GM12891 (cell line): ENCODE data around the gene CABCOCO1.

Experiments used
- PAX5 ChIP-seq: IDR thresholded peaks from 2 replicates; pipeline ENCODE4 v1.6.1; 2011; ENCODE audit warnings: low read length, moderate library complexity, mild to moderate bottlenecking; ENCODE audit not compliant: insufficient read depth, severe bottlenecking
- POLR2A ChIP-seq: IDR thresholded peaks from 2 replicates; pipeline ENCODE4 v1.6.1; 2011; ENCODE audit warnings: low read depth, low read length, control low read depth
- TAF1 ChIP-seq: IDR thresholded peaks from 2 replicates; pipeline ENCODE4 v1.6.1; 2011; ENCODE audit warnings: low read depth, low read length, control low read depth

DNA sequence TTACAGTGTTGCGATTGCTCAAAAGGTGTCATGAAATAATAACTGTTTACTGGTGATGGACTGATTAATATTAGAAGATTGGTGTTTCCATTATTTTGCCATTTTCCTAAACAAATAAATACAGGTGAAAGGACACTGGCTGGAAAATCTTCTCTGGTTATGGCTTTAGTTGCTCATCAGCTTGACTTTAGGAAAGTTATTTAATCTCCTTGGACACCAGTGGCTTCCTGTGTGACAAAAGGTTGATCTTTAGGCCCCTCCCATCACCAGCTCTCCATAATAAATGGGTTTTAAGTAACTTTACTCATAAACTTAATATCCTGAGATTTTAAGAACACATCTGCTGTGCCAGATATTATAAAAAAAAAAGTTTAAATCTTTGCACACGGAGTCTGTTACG lies 737 bp downstream of the CABCOCO1 start:
- no peak for TF ChIP-seq TAF1
- TF ChIP-seq PAX5 = no peak
- TF ChIP-seq POLR2A = no peak
